ENCODE measurements around the gene CYP2D6.
"Not testable (repeated sequence)": the region's sequence is repeated elsewhere in the genome, so short reads cannot be mapped to it uniquely, and the experiment has no call there.

Gene CYP2D6

GRCh38 chr22:42158456-42159132, 28.0 kb upstream of the CYP2D6 start:
- no peak for DNase-seq (ENCODE audit: low read depth, low spot score)

DNA sequence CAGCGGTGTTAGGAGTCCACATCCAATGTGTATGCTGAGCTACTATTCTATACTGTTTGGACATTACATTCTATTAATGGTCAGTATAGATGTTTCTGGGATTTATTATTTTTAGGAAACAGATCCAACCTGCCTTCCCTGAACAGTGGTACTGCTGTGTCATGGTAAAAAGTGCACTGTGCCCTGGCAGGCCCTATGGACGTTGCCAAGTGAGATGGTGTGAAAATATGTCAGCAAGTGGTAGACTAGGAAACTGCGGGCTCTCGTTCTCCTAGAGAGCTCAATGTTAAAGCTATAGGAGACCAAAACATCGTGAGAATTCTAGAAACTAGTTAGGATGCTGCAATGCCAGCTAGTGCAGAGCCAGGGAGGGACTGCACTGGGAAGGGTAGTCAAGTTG, 26.0 kb upstream of the CYP2D6 start:
- DNase-seq (ENCODE audit: low read depth, low spot score), result no peak

- no peak for DNase-seq (ENCODE audit: low read depth, low spot score)
Measured at GRCh38 chr22:42156121-42156520, 25.5 kb upstream of the CYP2D6 start.

GRCh38 chr22:42155053-42155543, 24.5 kb upstream of the CYP2D6 start:
- DNase-seq (ENCODE audit: low read depth, low spot score), result no peak

DNA sequence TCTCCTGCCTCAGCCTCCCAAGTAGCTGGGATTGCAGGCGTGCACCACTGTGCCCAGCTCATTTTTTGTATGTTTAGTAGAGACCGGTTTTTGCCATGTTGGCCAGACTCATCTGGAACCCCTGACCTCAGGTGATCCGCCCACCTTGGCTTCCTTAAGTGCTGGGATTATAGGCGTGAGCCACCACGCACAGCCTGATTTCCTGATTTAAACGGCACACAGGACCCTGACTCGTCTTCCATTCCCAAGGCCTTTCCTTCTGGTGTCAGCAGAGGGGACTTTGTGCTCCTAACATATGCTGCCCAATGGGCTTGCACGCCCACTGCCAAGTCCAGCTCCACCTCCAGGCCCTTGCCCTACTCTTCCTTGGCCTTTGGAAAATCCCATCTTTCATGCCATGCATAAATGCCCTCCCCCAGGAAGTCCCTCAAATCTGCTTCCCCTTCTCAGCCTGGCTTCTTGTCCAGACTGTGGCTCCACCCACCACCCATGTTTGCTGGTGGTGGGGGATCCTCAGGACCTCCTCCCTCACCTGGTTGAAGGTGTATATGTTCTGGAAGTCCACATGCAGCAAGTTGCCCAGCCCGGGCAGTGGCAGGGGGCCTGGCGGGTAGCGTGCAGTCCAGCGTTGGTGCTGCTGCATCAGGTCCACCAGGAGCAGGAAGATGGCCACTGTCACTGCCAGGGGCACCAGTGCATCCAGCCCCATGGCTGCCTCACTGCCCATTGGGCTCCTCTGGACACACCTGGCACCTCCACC, 23.9 kb upstream of the CYP2D6 start:
- DNase-seq (ENCODE audit: low read depth, low spot score), result no peak

- DNase-seq (ENCODE audit: low read depth, low spot score), result no peak
Measured at GRCh38 chr22:42152661-42153270, 22.2 kb upstream of the CYP2D6 start.

GRCh38 chr22:42151924-42152635, 21.5 kb upstream of the CYP2D6 start:
- no peak for DNase-seq (ENCODE audit: low read depth, low spot score)

GRCh38 chr22:42150727-42151590, 20.3 kb upstream of the CYP2D6 start:
- DNase-seq (ENCODE audit: low read depth, low spot score), result no peak

- not testable (repeated sequence) for DNase-seq (ENCODE audit: low read depth, low spot score)
Measured at GRCh38 chr22:42149798-42150197, 19.2 kb upstream of the CYP2D6 start.

DNA sequence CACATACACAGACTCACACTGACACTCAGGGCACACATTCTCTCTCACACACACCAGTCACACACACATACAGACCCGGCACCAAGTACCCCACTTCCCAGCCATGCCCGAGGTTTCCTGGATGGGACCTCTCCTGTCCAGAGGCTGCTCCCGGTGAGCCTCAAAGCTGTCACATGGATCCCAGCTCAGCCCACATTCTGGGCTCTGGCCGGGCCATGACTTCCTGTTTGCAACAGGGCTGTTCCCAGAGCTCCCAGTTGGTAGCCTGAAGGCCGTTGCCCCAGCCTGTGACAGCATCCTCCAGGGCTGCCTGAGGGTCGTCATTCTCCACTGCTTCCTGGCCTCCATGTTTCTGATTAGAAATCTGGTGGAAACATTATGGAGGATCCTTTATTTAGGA, 14.6 kb upstream of the CYP2D6 start:
- no peak for DNase-seq (ENCODE audit: low read depth, low spot score)

GRCh38 chr22:42143859-42144822, 13.5 kb upstream of the CYP2D6 start:
- not testable (repeated sequence) for DNase-seq (ENCODE audit: low read depth, low spot score)

- no peak for DNase-seq (ENCODE audit: low read depth, low spot score)
Measured at GRCh38 chr22:42142771-42143461, 12.3 kb upstream of the CYP2D6 start.

GRCh38 chr22:42141307-42142057, 10.9 kb upstream of the CYP2D6 start:
- DNase-seq (ENCODE audit: low read depth, low spot score), result not testable (repeated sequence)

DNA sequence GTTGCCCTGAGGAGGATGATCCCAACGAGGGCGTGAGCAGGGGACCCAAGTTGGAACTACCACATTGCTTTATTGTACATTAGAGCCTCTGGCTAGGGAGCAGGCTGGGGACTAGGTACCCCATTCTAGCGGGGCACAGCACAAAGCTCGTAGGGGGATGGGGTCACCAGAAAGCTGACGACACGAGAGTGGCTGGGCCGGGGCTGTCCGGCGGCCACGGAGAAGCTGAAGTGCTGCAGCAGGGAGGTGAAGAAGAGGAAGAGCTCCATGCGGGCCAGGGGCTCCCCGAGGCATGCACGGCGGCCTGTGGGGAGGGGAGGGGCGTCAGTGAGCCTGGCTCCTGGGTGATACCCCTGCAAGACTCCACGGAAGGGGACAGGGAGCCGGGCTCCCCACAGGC, 9.5 kb upstream of the CYP2D6 start:
- not testable (repeated sequence) for DNase-seq (ENCODE audit: low read depth, low spot score)

DNA sequence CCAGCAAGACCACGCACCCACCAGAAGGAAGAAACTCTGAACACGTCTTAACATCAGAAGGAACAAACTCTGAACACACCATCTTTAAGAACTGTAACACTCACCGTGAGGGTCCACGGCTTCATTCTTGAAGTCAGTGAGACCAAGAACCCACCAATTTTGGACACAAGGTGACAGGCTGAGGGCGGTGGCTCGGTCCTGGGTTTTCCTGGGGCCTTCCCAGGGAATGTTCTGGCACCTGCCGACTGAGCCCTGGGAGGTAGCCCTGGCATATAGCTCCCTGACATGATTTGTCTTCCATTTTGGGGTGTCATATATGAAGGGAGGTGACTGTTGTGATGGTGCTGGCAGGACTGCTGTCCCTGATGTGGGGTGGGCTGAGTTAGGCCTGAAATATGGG, 8.9 kb upstream of the CYP2D6 start:
- not testable (repeated sequence) for DNase-seq (ENCODE audit: low read depth, low spot score)

DNA sequence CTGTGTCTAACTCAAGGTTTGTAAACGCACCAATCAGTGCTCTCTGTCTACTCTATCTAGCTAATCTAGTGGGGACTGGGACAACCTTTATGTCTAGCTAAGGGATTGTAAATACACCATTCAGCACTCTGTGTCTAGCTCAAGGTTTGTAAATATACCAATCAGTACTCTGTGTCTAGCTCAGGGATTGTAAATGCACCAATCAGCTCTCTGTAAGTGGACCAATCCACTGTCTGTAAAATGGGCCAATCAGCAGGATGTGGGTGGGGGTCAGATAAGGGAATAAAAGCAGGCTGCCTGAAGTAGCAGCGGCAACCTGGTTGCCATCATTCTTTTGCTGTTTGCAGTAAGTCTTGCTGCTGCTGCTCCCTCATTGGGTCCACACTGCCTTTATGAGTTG, 8.4 kb upstream of the CYP2D6 start:
- DNase-seq (ENCODE audit: low read depth, low spot score), result no peak

GRCh38 chr22:42138122-42138770, 7.6 kb upstream of the CYP2D6 start:
- DNase-seq (ENCODE audit: low read depth, low spot score), result no peak

DNA sequence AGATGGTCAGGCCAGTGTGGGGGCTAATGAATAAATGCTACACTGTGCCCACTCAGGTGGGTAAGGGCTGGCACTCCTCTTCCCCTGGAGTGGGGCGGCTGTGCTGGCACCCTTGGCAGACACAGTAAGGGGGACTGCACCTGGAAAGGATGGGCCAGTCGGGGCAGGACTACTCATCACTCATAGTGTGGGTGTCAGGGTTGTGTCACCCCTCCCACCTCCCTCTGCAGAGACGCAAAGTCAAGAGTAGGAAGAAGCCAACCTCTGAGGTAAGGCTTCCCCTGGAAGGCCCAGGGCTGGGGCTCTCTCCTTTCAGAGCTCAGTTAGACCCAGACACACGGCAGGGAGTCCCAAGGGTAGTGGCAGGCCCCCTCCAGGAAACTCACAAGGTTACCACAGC, 5.1 kb upstream of the CYP2D6 start:
- DNase-seq (ENCODE audit: low read depth, low spot score), result not testable (repeated sequence)
